ENCODE data around the gene SHC4. TPM values are rescaled to one million over a fixed set of nuclear protein-coding genes. Genes with fewer than 3 reads are reported as not detected.

The SHC4 gene
- total and polyA plus RNA-seq, 2 of the 8 experiments (the other 6 are each of a cell fraction or from before 2014, with no cell fraction given), result 0.15 to 0.30 TPM

DNA sequence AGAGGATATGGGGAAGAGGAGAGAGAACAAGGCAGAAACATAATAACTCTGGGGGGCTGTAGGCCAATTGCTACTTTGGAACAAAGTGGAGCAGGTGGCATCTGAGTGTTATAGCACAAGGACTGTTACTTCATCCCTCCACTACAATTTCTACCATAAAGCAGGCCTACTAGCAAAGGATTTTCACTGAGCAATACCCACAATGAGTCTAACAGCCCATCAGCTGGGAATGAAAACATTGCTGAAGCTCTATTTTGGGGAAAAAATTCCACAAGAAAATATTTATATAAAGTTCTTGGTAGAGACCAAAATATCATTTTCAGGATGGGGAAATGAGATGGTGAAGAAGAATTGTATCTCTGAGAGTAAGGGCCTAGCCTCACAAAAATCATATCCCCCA, 3.6 kb upstream of the SHC4 start:
- Histone ChIP-seq H2BK120ac (replicated peaks; ENCODE audit: low read depth, low read length) (no peak overlapping the region), H3K56ac (replicated peaks; ENCODE audit: insufficient read length, low read depth, low read length) (no peak overlapping the region), H3K4me3 (ENCODE audit: extremely low read depth in 1 of 4, insufficient read depth in 2 of 4, low read depth in 3 of 4, low read length in 4 of 4) (no peak overlapping the region), H2AFZ (ENCODE audit: low read length) (no peak overlapping the region), H4K91ac (replicated peaks; ENCODE audit: insufficient read length, low read length) (no peak overlapping the region), H2BK5ac (ENCODE audit: low read depth, low read length) (no peak overlapping the region), H2BK12ac (ENCODE audit: low read depth, low read length) (no peak overlapping the region), H3K14ac (ENCODE audit: insufficient read length) (no peak overlapping the region), H4K5ac (ENCODE audit: insufficient read length, low read depth, low read length) (no peak overlapping the region), H3K18ac (ENCODE audit: extremely low read depth, low read length) (no peak overlapping the region), H3K4me1 (replicated peaks in 1 of 4; ENCODE audit: control insufficient read depth in 3 of 4, insufficient read depth in 4 of 4, low read length in 3 of 4) (peaks cover 0 to 10% (median 1%) of the 10 kb centered on the region in 4 experiments; a peak in 4 of 7 replicates), H2AK5ac (ENCODE audit: low read depth, low read length) (no peak overlapping the region), H3K23me2 (ENCODE audit: low read depth, low read length) (peaks cover 5% of the 10 kb centered on the region), H3K4ac (replicated peaks; ENCODE audit: insufficient read length, low read depth, low read length) (no peak overlapping the region), H3K27me3 (replicated peaks in 1 of 4; ENCODE audit: control insufficient read depth in 3 of 4, extremely low read depth in 1 of 4, insufficient read depth in 3 of 4, low read length in 3 of 4) (peaks cover 3 to 10% (median 9%) of the 10 kb centered on the region in 4 experiments), H3K9ac (replicated peaks in 1 of 4; ENCODE audit: extremely low read depth in 1 of 4, low read depth in 3 of 4, low read length in 3 of 4) (no peak overlapping the region), H3K36me3 (ENCODE audit: control insufficient read depth in 2 of 4, insufficient read depth in 4 of 4, low read length in 3 of 4) (no peaks in the 10 kb centered on the region), H2BK15ac (ENCODE audit: low read length) (no peak overlapping the region), H3K9me3 (ENCODE audit: insufficient read depth in 2 of 2, low read depth in 1 of 2, low read length in 1 of 2) (no peaks in the 10 kb centered on the region), H4K20me1 (replicated peaks in 1 of 2; ENCODE audit: control insufficient read depth in 1 of 2, insufficient read depth in 2 of 2, low read length in 2 of 2) (no peaks in the 10 kb centered on the region), H4K8ac (ENCODE audit: extremely low read depth, insufficient read depth, low read length) (no peak overlapping the region), H2BK20ac (ENCODE audit: low read length) (no peak overlapping the region), H3K79me2 (ENCODE audit: control insufficient read depth in 1 of 2, insufficient read depth in 2 of 2, low read length in 2 of 2) (no peaks in the 10 kb centered on the region), H3K23ac (ENCODE audit: insufficient read length) (no peak overlapping the region), H3K27ac (ENCODE audit: low read depth, low read length) (no peak overlapping the region), H3K4me2 (ENCODE audit: insufficient read depth in 1 of 2, low read depth in 2 of 2, low read length in 2 of 2) (no peak overlapping the region), H3K79me1 (ENCODE audit: low read depth, low read length) (no peaks in the 10 kb centered on the region)
- DNase-seq (ENCODE audit: low read depth in 1 of 2, low spot score in 2 of 2) (no peak), FAIRE-seq (no peak)
- ChIA-PET CTCF (ENCODE audit: partially characterized antibody) (interaction anchor here (0.8 to 6.2 kb wide), 2 partner anchors 19 to 106 kb away, joined by 3 to 59 read pairs; no protein-coding TSS in a partner anchor), POLR2A (ENCODE audit: partially characterized antibody) (no interaction called here)
- TF ChIP-seq SIRT6 (IDR thresholded peaks at IDR 0.05; ENCODE audit: low read length), result no peak
- TF ChIP-seq BCL11A (IDR thresholded peaks at IDR 0.05; ENCODE audit: low read depth in 2 of 2, low read length in 2 of 2), result no peak
- TF ChIP-seq HDAC2 (IDR thresholded peaks at IDR 0.05; ENCODE audit: borderline replicate concordance in 1 of 2, low read depth in 2 of 2, low read length in 2 of 2), result no peak
- TF ChIP-seq, protein P1, sequence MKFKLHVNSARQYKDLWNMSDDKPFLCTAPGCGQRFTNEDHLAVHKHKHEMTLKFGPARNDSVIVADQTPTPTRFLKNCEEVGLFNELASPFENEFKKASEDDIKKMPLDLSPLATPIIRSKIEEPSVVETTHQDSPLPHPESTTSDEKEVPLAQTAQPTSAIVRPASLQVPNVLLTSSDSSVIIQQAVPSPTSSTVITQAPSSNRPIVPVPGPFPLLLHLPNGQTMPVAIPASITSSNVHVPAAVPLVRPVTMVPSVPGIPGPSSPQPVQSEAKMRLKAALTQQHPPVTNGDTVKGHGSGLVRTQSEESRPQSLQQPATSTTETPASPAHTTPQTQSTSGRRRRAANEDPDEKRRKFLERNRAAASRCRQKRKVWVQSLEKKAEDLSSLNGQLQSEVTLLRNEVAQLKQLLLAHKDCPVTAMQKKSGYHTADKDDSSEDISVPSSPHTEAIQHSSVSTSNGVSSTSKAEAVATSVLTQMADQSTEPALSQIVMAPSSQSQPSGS (IDR thresholded peaks at IDR 0.05; ENCODE audit: low read length), result no peak
- no peak for TF ChIP-seq ZNF274 (IDR thresholded peaks at IDR 0.05; ENCODE audit: borderline replicate concordance, extremely low read depth, low read length)
- TF ChIP-seq EGR1 (IDR thresholded peaks at IDR 0.05; ENCODE audit: borderline replicate concordance, low read depth, low read length), result no peak
- TF ChIP-seq BACH1 (IDR thresholded peaks at IDR 0.05; ENCODE audit: low read length), result no peak
- no peak for TF ChIP-seq SP2 (IDR thresholded peaks at IDR 0.05; ENCODE audit: low read length)
- no peak for TF ChIP-seq YY1 (IDR thresholded peaks at IDR 0.05; ENCODE audit: low read depth, low read length)
- TF ChIP-seq CBX8 (IDR thresholded peaks at IDR 0.05; ENCODE audit: borderline replicate concordance, low read depth, low read length), result no peak
- no peak for TF ChIP-seq POLR2A (IDR thresholded peaks at IDR 0.05; ENCODE audit: control extremely low read depth in 1 of 2, low read depth in 2 of 2, low read length in 2 of 2)
- TF ChIP-seq SIX5 (IDR thresholded peaks at IDR 0.05; ENCODE audit: low read depth, low read length), result no peak
- TF ChIP-seq RAD21 (IDR thresholded peaks at IDR 0.05 in 1 of 2, conservative IDR thresholded peaks at IDR 0.05 in 1 of 2; ENCODE audit: low read depth in 2 of 2, low read length in 2 of 2), result no peak
- TF ChIP-seq, protein P2, sequence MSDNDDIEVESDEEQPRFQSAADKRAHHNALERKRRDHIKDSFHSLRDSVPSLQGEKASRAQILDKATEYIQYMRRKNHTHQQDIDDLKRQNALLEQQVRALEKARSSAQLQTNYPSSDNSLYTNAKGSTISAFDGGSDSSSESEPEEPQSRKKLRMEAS (IDR thresholded peaks at IDR 0.05), result no peak
